ENCODE measurements around the gene ANO4.

ANO4 gene

GRCh38 chr12:100808777-100809176, 14.2 kb downstream of the ANO4 start:
- Histone ChIP-seq H3K4me3 (ENCODE audit: low read length, poor library complexity, severe bottlenecking) (no peak overlapping the region), H4K20me1 (ENCODE audit: insufficient read depth, low read length, poor library complexity, severe bottlenecking) (no peaks in the 10 kb centered on the region), H3K9me3 (ENCODE audit: insufficient read depth, low read depth, low read length) (no peaks in the 10 kb centered on the region), H3F3A (ENCODE audit: low read depth) (no peaks in the 10 kb centered on the region), H3K9ac (ENCODE audit: low read depth, low read length, poor library complexity, severe bottlenecking) (no peak overlapping the region), H3K4me1 (ENCODE audit: insufficient read depth, low read length, poor library complexity, severe bottlenecking) (no peaks in the 10 kb centered on the region), H3K36me3 (ENCODE audit: insufficient read depth, low read length) (no peaks in the 10 kb centered on the region), H2AFZ (ENCODE audit: low read length) (no peak overlapping the region), H3K9me2 (replicated peaks; ENCODE audit: low read depth, low read length) (no peaks in the 10 kb centered on the region), H3K27me3 (ENCODE audit: insufficient read depth, low read length, poor library complexity, severe bottlenecking) (no peaks in the 10 kb centered on the region), H3K79me2 (ENCODE audit: insufficient read depth, low read length) (no peaks in the 10 kb centered on the region), H3K4me2 (ENCODE audit: low read depth, low read length, poor library complexity, severe bottlenecking) (no peak overlapping the region)
- no peak for TF ChIP-seq EZH2phosphoT487 (IDR thresholded peaks at IDR 0.05; ENCODE audit: borderline replicate concordance)
- no peak for TF ChIP-seq CTCF (conservative IDR thresholded peaks at IDR 0.05; ENCODE audit: low read length)

- Histone ChIP-seq H4K20me1 (ENCODE audit: insufficient read depth, low read length, poor library complexity, severe bottlenecking) (no peaks in the 10 kb centered on the region), H3K27me3 (ENCODE audit: insufficient read depth, low read length, poor library complexity, severe bottlenecking) (no peaks in the 10 kb centered on the region), H3K4me1 (ENCODE audit: insufficient read depth, low read length, poor library complexity, severe bottlenecking) (no peaks in the 10 kb centered on the region), H3K79me2 (ENCODE audit: insufficient read depth, low read length) (no peaks in the 10 kb centered on the region), H3K36me3 (ENCODE audit: insufficient read depth, low read length) (no peaks in the 10 kb centered on the region), H3K9me2 (replicated peaks; ENCODE audit: low read depth, low read length) (no peaks in the 10 kb centered on the region), H3K4me3 (ENCODE audit: low read length, poor library complexity, severe bottlenecking) (no peak overlapping the region), H3K4me2 (ENCODE audit: low read depth, low read length, poor library complexity, severe bottlenecking) (no peak overlapping the region), H3K9ac (ENCODE audit: low read depth, low read length, poor library complexity, severe bottlenecking) (no peak overlapping the region), H3K9me3 (ENCODE audit: insufficient read depth, low read depth, low read length) (no peaks in the 10 kb centered on the region), H2AFZ (ENCODE audit: low read length) (no peak overlapping the region), H3F3A (ENCODE audit: low read depth) (no peaks in the 10 kb centered on the region)
- TF ChIP-seq CTCF (conservative IDR thresholded peaks at IDR 0.05; ENCODE audit: low read length), result no peak
- no peak for TF ChIP-seq EZH2phosphoT487 (IDR thresholded peaks at IDR 0.05; ENCODE audit: borderline replicate concordance)
These were observed 25.7 kb downstream of the ANO4 start for GRCh38 chr12:100820314-100820713.

- H2AFZ ChIP-seq (ENCODE audit: low read length), result no peak overlapping the region
- no peaks in the 10 kb centered on the region for H3K4me1 ChIP-seq (ENCODE audit: insufficient read depth, low read length, poor library complexity, severe bottlenecking)
- H3K4me2 ChIP-seq (ENCODE audit: low read depth, low read length, poor library complexity, severe bottlenecking), result no peak overlapping the region
These were observed 29.4 kb downstream of the ANO4 start for GRCh38 chr12:100823963-100824362.

More at GRCh38 chr12:100823963-100824362, 29.4 kb downstream of the ANO4 start:
- Histone ChIP-seq H4K20me1 (ENCODE audit: insufficient read depth, low read length, poor library complexity, severe bottlenecking) (no peaks in the 10 kb centered on the region), H3K27me3 (ENCODE audit: insufficient read depth, low read length, poor library complexity, severe bottlenecking) (no peaks in the 10 kb centered on the region), H3K9me3 (ENCODE audit: insufficient read depth, low read depth, low read length) (no peaks in the 10 kb centered on the region), H3K36me3 (ENCODE audit: insufficient read depth, low read length) (no peaks in the 10 kb centered on the region), H3K9me2 (replicated peaks; ENCODE audit: low read depth, low read length) (no peaks in the 10 kb centered on the region), H3K79me2 (ENCODE audit: insufficient read depth, low read length) (no peaks in the 10 kb centered on the region), H3F3A (ENCODE audit: low read depth) (no peaks in the 10 kb centered on the region), H3K4me3 (ENCODE audit: low read length, poor library complexity, severe bottlenecking) (no peak overlapping the region), H3K9ac (ENCODE audit: low read depth, low read length, poor library complexity, severe bottlenecking) (no peak overlapping the region)
- TF ChIP-seq CTCF (conservative IDR thresholded peaks at IDR 0.05; ENCODE audit: low read length) (no peak), EZH2phosphoT487 (IDR thresholded peaks at IDR 0.05; ENCODE audit: borderline replicate concordance) (no peak)
